NCI-H1048 (cell line): ENCODE data around the gene GJA3.

Experiments
- DNase-seq: peaks from one replicate; lab custom pipeline; 2025; lab: John Stamatoyannopoulos, UW

Gene GJA3

DNA sequence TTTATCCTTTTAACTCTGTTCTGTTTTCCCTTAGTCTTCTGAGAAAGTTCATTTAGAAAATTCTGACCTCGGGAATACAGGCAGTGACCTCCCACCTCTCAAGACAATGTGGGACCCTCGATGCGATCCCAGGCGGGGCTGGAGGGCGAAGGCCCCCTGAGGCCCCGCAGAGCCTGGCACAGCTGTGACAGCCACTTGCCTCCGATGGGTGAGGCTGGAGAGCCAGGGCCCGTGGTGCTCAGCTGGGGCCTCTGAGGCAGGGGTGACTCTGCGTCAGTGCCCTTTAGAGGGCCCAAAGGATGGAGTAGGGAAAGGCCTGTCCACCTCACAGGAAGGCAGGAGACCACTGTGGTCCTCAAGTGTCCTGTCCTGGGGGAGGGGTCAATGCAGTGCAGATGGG is 10.3 kb downstream of the GJA3 start:
- DNase-seq, result no peak

DNA sequence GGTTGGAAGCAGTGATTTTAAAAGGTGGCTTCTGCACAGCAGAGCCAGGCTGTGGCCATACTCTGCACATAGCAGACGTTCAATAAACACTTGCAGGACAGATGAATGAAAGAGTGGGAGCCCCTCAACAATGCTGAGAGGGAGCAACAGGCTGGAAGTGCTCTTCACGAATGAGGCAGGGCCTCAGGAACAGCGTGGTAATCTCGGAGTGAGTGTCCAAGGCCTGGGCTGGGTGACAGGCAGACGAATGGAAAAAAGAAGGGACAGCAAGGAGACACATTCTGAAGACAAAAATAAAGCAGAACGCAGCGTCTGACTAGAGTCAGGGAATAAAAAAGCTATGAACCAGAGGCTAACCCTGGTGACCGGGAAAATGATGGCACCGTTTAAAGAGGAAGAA is 11.1 kb downstream of the GJA3 start:
- DNase-seq, result no peak

DNA sequence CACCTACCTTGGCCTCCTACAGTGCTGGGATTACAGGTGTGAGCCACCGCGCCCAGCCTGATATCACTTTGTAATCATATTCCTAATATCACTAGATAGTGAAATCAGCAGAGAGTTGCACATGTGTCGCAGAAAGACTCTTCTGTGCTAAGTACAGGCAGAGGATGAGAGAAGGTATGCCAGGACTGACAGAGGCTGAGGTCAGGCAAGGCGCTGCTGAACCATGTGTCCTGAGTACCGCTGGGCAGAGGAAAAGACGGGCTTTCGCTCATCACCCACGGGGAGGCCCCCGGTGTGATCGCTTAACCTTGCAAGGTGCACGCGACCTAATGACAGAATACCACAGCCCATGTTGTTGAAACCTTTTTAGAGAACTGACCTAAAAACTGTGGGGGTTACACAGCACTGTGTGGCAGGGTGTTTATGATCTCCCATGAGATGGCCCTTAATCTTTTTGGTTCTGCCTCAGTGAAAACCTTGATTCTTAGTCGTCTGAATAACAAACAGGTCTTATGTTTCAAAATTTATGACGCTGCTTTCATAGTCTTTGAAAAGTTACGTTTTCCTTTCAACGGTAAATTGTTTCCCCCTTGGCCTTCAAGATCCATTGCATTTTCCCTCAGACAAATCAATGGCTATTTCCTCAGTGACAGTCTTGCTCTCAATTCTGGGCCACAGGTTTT is 12.2 kb downstream of the GJA3 start:
- no peak for DNase-seq

DNA sequence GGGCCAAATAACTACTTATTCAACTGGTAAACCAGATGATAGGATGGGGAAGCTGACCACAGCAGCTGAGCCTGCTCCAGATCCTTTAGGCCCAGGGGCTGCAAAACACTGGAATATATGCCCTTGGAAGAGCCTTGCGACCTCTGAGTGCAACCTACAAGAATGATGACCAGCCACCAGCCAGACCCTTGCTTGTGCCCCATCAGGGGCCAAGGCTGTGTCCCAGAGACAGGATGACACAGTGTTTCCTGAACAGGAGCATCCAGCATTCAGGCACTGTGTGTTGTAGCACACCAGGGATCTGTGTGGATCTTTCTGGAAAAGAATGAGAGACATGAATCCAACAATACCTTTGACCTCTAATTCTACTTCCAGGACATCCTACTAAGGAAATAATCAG is 14.5 kb downstream of the GJA3 start:
- DNase-seq, result no peak

DNA sequence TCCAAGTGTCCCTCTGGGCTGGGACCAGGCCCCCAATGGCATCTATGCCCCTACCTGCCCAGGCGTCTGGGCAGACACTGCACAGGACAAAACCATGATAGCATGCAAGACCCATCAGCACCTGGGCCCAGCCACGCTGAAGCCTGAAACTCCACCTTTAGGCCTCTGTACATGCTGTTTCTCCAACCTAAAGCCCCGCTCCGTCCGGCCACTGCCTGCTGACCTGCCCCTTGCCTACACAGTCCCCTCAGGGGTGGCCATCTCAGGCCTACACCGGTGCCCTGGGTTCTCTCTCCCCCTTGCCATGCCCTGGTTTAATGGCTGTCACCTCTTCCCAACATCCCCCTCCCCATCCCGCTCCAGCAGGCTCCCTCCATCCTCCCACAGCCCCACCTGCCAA is 15.3 kb downstream of the GJA3 start:
- DNase-seq, result no peak

DNA sequence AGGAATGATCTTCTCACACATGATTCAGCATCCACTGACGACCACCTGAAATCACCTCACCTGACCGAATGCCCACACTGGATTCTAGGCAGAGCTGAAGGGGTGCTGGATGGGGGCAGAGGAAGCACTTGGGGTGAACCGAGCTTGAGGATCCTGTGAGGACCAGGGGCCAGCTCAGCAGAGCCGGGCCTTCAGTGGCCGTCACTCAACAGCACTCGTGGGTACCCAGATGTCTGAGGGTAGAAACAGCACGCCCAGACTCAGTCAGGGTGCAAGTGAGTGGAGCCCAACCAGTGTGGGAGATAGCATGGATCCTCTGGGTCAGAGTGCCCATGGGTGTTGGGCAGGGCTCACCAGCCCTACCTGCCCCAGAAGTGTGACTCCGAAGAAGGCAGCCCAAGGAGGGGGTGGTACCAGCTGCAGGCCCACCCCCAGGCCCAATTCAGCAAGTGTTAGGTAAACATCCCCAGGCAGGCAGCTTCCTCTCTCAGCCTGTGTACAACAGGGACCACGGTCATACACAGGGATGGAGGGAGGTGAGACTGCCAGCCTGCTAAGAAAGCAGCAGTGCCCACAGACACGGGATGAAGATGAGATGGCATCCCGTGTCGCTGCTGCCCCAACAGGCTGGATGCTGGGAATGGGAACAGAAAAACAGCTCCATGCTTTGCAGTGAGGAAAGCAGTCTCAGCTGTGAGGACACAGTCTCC is 16.6 kb downstream of the GJA3 start:
- DNase-seq, result no peak

DNA sequence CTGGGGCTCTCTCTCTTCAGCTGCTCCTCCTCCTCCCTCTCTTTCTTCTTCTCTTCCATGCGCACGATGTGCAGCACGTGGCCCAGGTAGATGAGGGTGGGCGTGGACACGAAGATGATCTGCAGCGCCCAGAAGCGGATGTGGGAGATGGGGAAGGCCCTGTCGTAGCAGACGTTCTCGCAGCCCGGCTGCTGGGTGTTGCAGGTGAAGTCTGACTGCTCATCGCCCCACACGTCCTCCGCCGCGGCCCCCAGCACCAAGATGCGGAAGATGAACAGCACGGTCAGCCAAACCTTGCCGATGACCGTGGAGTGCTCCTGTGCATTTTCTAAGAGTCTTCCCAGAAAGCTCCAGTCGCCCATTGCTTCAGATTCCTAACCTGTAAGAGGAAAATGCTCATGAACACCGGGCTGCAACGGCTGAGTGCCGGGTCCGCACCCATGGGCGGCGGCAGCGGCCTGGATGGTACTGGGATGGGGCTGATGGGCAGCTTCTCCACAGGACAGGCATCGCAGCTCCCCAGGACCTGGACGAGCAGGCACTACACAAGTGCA is 17.8 kb downstream of the GJA3 start:
- DNase-seq, result no peak

DNA sequence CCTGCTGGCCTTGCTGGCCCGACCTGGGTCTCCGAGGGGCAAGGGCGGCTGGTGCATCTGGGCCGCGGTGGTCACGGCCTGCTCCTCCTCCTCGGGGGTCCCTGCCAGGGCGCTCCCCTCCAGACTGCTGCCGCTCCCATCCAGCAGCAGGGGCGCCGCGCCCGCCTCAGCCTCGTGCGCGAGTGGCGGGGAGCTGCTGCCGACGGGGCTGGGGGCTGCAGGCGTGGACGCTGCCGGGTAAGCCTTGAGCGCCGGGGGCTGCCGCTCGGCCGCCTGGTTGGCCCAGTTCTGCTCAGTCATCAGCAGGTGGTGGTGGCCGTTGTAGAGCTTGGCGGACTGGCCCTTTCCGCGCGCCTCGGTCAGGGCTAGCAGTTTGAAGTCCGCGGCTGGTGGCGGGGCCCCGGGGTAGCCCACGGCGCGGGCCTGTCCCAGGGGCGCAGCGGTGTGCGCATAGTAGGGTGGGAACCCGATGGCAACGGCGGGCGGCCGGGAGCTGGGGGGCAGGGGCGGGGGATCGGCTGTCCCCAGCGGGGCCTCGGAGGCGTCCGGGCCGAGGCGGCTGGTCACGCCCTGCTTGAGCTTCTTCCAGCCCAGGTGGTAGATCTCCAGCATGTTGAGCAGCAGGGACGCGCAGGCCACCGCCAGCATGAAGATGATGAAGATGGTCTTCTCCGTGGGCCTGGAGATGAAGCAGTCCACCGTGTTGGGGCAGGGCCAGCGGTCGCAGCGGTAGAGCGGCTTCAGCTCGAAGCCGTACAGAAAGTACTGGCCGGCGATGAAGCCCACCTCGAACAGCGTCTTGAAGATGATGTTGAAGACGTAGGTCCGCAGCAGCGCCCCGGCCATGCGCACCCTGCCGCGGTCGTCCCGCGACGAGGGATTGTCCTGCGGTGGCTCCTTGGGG is 18.6 kb downstream of the GJA3 start:
- DNase-seq, result no peak

DNA sequence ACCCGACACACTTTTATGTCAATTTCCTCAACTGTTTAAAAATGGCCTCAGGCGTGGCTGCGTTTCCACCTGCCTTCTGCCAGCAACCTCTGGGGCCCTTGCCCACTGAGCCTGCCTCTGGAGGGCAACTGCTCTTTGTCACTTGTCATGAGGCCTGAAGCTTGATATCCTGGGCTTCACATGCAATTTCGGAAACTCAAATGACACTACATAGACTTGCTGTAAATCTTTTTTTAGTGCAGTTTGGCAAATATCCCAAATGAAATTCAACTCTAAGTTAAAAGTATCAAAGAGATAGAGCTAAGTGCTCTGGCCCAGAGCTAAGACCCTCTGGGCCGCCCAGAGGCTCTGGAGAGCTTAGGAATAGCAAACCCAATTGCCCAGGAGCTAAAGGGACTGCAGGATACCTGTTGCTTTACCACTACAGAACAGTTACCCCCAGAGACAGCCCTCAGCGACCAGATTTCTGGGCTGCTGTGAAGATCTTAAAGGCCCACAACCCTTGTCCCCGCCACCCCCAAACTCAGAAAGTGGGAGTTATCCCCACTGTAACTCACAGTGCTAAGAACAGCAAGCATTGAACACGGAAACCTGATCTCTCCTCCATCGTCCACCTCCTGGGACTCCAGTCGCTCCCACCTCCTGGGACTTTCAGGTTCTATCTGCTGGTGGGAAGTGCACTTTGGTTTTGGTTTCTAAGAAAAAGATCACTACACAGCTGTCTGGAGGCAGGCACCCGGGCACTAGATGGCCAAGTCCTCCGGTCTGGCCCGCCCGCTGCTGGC is 19.4 kb downstream of the GJA3 start:
- no peak for DNase-seq

DNA sequence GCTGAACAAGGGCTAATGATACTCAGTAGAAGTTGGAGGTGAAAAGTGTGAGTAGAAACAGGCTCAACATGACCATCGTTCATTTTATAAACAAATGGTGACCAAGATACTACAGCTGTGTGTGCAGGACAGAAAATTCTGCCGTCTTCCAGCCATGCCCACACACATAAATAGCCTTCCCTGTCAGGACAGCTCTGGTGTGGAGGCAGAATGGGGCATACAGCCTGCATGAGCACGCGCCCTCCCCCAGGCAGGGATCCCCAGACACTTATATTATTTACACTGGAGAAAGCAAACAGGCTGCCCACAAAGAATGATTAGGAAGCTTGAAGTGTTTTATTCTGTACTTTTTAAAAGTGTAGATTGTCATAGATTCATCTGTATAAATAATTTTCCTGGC is 20.4 kb downstream of the GJA3 start:
- DNase-seq, result no peak

DNA sequence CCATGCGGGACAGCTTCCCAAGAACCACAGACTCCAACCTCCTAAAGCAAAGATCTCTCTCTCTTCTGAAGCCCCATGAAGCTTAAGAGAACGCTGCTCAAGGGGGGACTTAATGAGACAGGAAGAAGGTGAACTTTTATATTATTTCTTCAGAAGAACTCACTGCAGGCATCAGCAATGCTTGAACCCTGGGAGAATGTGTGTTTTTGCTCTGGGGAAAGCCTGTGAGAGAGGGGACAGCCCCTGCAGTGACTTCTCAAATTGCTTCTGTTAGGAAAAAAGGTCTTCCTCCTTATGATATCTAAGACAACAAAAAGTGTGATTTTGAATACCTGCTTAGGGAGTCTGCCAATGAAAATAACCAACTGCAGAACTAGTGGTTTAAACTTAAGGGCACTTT is 23.0 kb downstream of the GJA3 start:
- no peak for DNase-seq

DNA sequence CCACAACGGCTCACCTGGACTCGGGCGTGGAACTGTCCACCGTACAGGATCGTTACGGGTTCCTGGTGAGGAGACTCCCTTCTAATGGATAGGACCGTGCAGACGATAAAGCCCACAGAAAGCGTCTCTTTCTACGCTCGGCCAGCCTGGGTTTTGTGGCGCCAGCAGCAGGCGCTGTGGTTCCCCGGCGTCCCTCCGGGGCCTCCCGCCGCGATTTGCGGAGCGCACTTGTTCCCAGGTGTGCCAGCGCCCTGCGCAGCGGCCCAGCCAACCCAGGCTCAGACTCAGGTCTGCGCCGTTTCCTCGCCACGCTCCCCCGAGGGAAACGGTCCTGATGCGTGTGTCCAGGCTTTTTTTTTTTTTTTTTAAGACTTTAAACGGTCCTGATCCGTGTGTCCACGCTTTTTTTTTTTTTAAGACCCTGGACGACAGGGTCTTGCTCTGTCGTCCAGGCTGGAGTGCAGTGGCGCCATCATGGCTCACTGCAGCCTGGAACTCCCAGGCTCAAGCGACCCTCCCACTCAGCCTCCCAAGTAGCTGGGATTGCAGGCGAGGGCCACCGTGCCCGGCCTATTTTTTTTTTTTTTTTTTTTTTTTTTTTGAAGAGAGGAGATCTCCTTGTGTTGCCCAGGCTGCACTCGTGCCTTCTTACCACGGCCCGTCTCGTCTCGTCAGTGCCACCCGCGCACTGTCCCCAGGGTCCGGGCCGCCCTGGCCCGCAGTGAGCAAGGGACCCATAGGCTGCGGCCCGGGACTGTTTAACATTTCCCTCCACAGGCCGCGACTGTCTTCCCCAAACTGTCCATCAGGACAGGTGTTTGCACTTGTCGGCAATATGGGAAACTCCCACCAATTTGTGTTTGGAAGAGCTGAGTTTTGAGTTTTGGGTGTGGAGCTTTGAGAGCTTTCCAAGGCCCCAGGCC is 23.8 kb downstream of the GJA3 start:
- DNase-seq, result no peak

DNA sequence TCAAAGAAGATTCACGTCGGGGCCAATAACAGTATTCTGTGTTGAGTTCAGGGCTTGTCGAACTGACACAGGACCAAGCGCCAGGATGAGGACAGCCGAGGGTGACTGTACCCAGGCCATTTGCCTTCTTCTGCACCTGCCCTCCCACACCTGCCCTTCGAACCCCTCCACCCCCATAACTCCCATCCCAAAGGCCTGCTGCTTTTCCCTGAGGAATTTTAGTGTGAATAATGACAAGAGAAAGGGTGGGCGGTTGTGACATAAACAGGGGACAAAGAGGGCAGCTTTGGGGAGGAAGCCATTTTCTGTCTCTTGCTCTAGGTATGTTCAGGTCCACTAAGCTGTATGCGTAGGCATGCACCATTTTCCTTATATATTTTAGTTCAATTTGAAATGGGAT is 26.1 kb downstream of the GJA3 start:
- no peak for DNase-seq

DNA sequence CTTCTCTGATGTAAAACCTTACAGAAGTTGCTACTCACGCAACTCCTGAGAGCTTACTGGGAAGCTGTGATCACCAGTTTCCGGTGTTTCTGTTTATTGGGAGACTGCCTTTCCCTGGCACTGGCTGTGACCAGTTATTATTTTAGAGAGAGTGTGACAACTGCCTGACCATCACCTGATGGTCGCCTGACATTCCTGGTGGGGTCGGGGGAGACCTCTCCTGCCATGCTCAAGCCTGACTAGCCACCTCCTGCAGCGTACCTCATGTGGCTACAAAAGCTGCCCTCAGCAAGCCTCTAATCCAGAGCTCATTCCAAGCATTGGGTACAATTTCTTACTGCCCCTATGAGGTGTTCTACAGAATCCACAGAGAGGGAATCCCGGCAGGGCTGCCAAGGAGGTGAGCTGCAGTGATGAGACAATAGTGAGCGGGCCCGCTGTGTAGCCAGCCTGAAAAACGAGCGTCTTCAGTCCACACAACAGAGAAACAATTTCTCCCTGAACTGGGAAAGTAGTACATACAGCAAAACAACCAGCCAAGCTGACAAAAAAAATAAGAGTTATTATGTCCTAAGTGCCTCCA is 28.7 kb downstream of the GJA3 start:
- DNase-seq, result no peak

DNA sequence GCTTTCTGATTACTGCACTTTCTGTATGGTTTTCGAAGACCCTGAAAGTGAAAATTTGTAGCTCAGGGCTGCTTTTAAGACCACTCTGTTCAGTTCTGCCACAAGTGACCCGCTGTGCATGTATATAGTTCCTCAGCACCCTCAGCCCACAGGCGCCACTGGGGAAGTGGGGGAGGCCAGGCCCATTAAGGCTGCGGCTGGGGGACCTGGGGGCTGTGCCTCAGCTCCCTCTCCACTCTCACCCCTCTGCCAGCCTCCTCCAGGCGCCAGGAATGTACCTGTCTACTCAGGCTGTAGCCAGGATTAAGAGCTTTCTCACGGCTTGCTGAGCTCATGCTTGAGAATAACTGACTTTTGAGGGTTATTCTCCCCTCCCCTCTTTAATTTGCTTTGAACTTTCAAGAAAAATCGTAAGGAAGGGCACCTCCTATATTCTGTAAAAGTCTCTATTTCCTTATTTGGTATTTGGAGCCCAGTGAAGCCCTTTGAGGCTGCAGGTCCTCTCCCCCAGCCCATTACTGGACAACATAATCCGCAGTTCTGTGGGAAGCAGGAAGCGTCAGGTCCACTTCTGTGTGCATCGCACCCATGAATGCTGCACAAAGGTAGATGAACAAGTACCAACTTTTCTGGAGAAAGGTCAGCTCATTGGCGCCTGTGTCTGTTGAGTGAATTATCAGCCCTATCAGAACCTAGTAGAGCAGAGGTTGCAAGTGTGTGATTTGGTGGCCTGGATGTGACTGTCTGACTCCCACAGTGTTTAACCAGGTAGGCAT is 29.6 kb downstream of the GJA3 start:
- DNase-seq, result no peak

DNA sequence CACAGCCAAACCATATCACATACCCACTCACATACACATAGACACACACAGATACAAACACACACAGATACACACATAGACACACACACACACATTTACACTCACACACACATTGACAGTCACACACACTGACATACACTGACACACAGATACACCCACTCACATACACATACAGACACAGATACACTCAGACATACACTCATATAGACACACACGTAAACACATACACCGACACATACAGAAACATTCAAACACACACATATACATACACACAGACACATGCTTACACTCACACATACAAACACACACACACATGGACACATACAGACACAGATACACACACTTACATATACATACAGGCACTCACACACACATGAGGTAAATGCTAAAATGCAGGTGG is 30.2 kb downstream of the GJA3 start:
- no peak for DNase-seq

DNA sequence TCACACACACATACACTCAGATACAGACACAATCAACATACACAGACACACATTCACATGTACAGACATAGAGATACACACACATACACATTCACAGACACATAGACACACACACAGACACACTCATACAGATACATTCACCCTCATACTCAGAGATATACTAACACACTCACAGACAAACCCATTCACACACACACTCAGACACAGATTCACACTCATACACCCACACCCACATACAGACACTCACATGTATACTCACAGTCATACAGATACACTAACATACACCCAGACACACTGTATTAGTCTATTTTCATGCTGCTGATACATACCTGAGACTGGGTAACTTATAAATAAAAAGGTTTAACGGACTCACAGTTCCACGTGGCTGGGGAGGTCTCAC is 30.8 kb downstream of the GJA3 start:
- no peak for DNase-seq

DNA sequence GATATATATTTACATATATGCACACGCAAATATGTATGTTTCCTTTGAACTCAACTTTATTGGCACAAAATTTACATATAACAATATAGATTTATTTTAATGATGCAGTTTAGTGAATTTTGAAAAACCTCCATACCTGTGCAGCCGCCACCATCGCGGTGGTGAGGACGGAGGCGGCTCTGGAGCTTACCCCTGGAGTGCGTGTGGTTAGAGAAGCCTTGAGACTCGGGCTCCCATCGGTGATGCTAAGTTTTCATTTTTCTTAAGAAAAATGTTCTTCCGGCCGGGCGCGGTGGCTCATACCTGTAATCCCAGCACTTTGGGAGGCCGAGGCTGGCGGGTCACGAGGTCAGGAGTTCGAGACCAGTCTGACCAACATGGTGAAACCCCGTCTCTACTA is 31.8 kb downstream of the GJA3 start:
- no peak for DNase-seq

DNA sequence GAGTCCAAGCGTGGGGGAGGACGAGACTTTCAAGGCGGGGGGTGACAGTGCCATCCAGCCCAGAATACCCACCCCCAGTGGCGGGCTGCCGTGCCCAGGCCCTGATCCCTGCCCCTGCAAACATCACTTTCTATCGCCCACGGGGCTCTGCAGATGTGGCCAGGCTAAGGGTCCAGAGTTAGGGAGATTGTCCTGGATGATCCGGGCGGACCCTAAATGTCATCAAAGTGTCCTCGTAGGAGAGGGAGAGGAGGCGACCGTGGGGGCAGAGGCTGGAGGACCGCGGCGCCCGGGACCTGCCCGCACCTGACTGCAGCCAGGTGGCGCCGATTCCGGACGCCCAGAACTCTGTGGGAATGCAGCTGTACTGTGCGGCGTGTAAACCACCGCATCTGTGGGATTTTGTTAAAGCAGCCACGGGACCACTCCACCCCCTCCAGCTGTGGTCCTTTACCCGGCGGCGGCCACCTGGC is 32.4 kb downstream of the GJA3 start:
- no peak for DNase-seq
